ENCODE measurements around the gene TNIK.

Gene TNIK

GRCh38 chr3:171181907-171182690 is 278.1 kb downstream of the TNIK start:
- Histone ChIP-seq H3K4me3 (ENCODE audit: insufficient read depth, low read depth, low read length, poor library complexity, severe bottlenecking) (no peak overlapping the region), H3K27ac (ENCODE audit: insufficient read depth, low read length, poor library complexity, severe bottlenecking) (no peak overlapping the region), H3K4me1 (ENCODE audit: control insufficient read depth, insufficient read depth, low read length, poor library complexity, severe bottlenecking) (no peaks in the 10 kb centered on the region), H3K36me3 (ENCODE audit: control insufficient read depth, insufficient read depth, low read length) (peaks cover 12% of the 10 kb centered on the region), H3K27me3 (replicated peaks; ENCODE audit: control insufficient read depth, insufficient read depth, low read length, poor library complexity, severe bottlenecking) (no peaks in the 10 kb centered on the region), H3K9me3 (ENCODE audit: control insufficient read depth, low read length) (no peaks in the 10 kb centered on the region)
- DNase-seq = no peak

GRCh38 chr3:171178714-171179113 is 281.5 kb downstream of the TNIK start:
- H3K36me3 ChIP-seq (ENCODE audit: control insufficient read depth, insufficient read depth, low read length) = peaks cover 25% of the 10 kb centered on the region
- no peaks in the 10 kb centered on the region for H3K9me3 ChIP-seq (ENCODE audit: control insufficient read depth, low read length)
- no peak overlapping the region for H3K27ac ChIP-seq (ENCODE audit: insufficient read depth, low read length, poor library complexity, severe bottlenecking)
- H3K4me3 ChIP-seq (ENCODE audit: insufficient read depth, low read depth, low read length, poor library complexity, severe bottlenecking) = no peak overlapping the region
- H3K27me3 ChIP-seq (replicated peaks; ENCODE audit: control insufficient read depth, insufficient read depth, low read length, poor library complexity, severe bottlenecking) = no peaks in the 10 kb centered on the region
- no peak for DNase-seq
- H3K4me1 ChIP-seq (ENCODE audit: control insufficient read depth, insufficient read depth, low read length, poor library complexity, severe bottlenecking) = no peaks in the 10 kb centered on the region

- H3K4me1 ChIP-seq (ENCODE audit: control insufficient read depth, insufficient read depth, low read length, poor library complexity, severe bottlenecking) = no peaks in the 10 kb centered on the region
- DNase-seq = no peak
- no peaks in the 10 kb centered on the region for H3K27me3 ChIP-seq (replicated peaks; ENCODE audit: control insufficient read depth, insufficient read depth, low read length, poor library complexity, severe bottlenecking)
- no peak overlapping the region for H3K27ac ChIP-seq (ENCODE audit: insufficient read depth, low read length, poor library complexity, severe bottlenecking)
- H3K36me3 ChIP-seq (ENCODE audit: control insufficient read depth, insufficient read depth, low read length) = peaks cover 21% of the 10 kb centered on the region
- H3K4me3 ChIP-seq (ENCODE audit: insufficient read depth, low read depth, low read length, poor library complexity, severe bottlenecking) = no peak overlapping the region
- H3K9me3 ChIP-seq (ENCODE audit: control insufficient read depth, low read length) = no peaks in the 10 kb centered on the region
Measured at GRCh38 chr3:171177553-171177952, 282.7 kb downstream of the TNIK start.

GRCh38 chr3:171177056-171177455 is 283.1 kb downstream of the TNIK start:
- H3K36me3 ChIP-seq (ENCODE audit: control insufficient read depth, insufficient read depth, low read length) = peaks cover 21% of the 10 kb centered on the region
- H3K4me1 ChIP-seq (ENCODE audit: control insufficient read depth, insufficient read depth, low read length, poor library complexity, severe bottlenecking) = no peaks in the 10 kb centered on the region
- H3K27me3 ChIP-seq (replicated peaks; ENCODE audit: control insufficient read depth, insufficient read depth, low read length, poor library complexity, severe bottlenecking) = no peaks in the 10 kb centered on the region
- no peak for DNase-seq
- H3K9me3 ChIP-seq (ENCODE audit: control insufficient read depth, low read length) = no peaks in the 10 kb centered on the region
- no peak overlapping the region for H3K4me3 ChIP-seq (ENCODE audit: insufficient read depth, low read depth, low read length, poor library complexity, severe bottlenecking)
- H3K27ac ChIP-seq (ENCODE audit: insufficient read depth, low read length, poor library complexity, severe bottlenecking) = no peak overlapping the region

- peaks cover 21% of the 10 kb centered on the region for H3K36me3 ChIP-seq (ENCODE audit: control insufficient read depth, insufficient read depth, low read length)
- no peaks in the 10 kb centered on the region for H3K9me3 ChIP-seq (ENCODE audit: control insufficient read depth, low read length)
- no peaks in the 10 kb centered on the region for H3K4me1 ChIP-seq (ENCODE audit: control insufficient read depth, insufficient read depth, low read length, poor library complexity, severe bottlenecking)
- no peak overlapping the region for H3K4me3 ChIP-seq (ENCODE audit: insufficient read depth, low read depth, low read length, poor library complexity, severe bottlenecking)
- no peaks in the 10 kb centered on the region for H3K27me3 ChIP-seq (replicated peaks; ENCODE audit: control insufficient read depth, insufficient read depth, low read length, poor library complexity, severe bottlenecking)
- DNase-seq = no peak
- H3K27ac ChIP-seq (ENCODE audit: insufficient read depth, low read length, poor library complexity, severe bottlenecking) = no peak overlapping the region
Measured at GRCh38 chr3:171176244-171176933, 283.8 kb downstream of the TNIK start.

- H3K27ac ChIP-seq (ENCODE audit: insufficient read depth, low read length, poor library complexity, severe bottlenecking) = no peak overlapping the region
- DNase-seq = no peak
- no peaks in the 10 kb centered on the region for H3K27me3 ChIP-seq (replicated peaks; ENCODE audit: control insufficient read depth, insufficient read depth, low read length, poor library complexity, severe bottlenecking)
- H3K9me3 ChIP-seq (ENCODE audit: control insufficient read depth, low read length) = no peaks in the 10 kb centered on the region
- no peaks in the 10 kb centered on the region for H3K4me1 ChIP-seq (ENCODE audit: control insufficient read depth, insufficient read depth, low read length, poor library complexity, severe bottlenecking)
- H3K4me3 ChIP-seq (ENCODE audit: insufficient read depth, low read depth, low read length, poor library complexity, severe bottlenecking) = no peak overlapping the region
- H3K36me3 ChIP-seq (ENCODE audit: control insufficient read depth, insufficient read depth, low read length) = peaks cover 21% of the 10 kb centered on the region
Measured at GRCh38 chr3:171175741-171176234, 284.4 kb downstream of the TNIK start.

GRCh38 chr3:171173736-171174135 is 286.5 kb downstream of the TNIK start:
- no peaks in the 10 kb centered on the region for H3K27me3 ChIP-seq (replicated peaks; ENCODE audit: control insufficient read depth, insufficient read depth, low read length, poor library complexity, severe bottlenecking)
- H3K9me3 ChIP-seq (ENCODE audit: control insufficient read depth, low read length) = no peaks in the 10 kb centered on the region
- H3K27ac ChIP-seq (ENCODE audit: insufficient read depth, low read length, poor library complexity, severe bottlenecking) = no peak overlapping the region
- H3K36me3 ChIP-seq (ENCODE audit: control insufficient read depth, insufficient read depth, low read length) = peaks cover 21% of the 10 kb centered on the region
- no peaks in the 10 kb centered on the region for H3K4me1 ChIP-seq (ENCODE audit: control insufficient read depth, insufficient read depth, low read length, poor library complexity, severe bottlenecking)
- no peak overlapping the region for H3K4me3 ChIP-seq (ENCODE audit: insufficient read depth, low read depth, low read length, poor library complexity, severe bottlenecking)
- DNase-seq = no peak

- Histone ChIP-seq H3K4me1 (ENCODE audit: control insufficient read depth, insufficient read depth, low read length, poor library complexity, severe bottlenecking) (no peaks in the 10 kb centered on the region), H3K9me3 (ENCODE audit: control insufficient read depth, low read length) (no peaks in the 10 kb centered on the region), H3K4me3 (ENCODE audit: insufficient read depth, low read depth, low read length, poor library complexity, severe bottlenecking) (no peak overlapping the region), H3K27ac (ENCODE audit: insufficient read depth, low read length, poor library complexity, severe bottlenecking) (no peak overlapping the region), H3K36me3 (ENCODE audit: control insufficient read depth, insufficient read depth, low read length) (peaks cover 19% of the 10 kb centered on the region), H3K27me3 (replicated peaks; ENCODE audit: control insufficient read depth, insufficient read depth, low read length, poor library complexity, severe bottlenecking) (no peaks in the 10 kb centered on the region)
- DNase-seq = no peak
Measured at GRCh38 chr3:171172070-171172469, 288.1 kb downstream of the TNIK start.

GRCh38 chr3:171169866-171170265 is 290.3 kb downstream of the TNIK start:
- DNase-seq = no peak
- peaks cover 22% of the 10 kb centered on the region for H3K36me3 ChIP-seq (ENCODE audit: control insufficient read depth, insufficient read depth, low read length)
- H3K27me3 ChIP-seq (replicated peaks; ENCODE audit: control insufficient read depth, insufficient read depth, low read length, poor library complexity, severe bottlenecking) = no peaks in the 10 kb centered on the region

GRCh38 chr3:171169443-171169842 is 290.8 kb downstream of the TNIK start:
- peaks cover 26% of the 10 kb centered on the region for H3K36me3 ChIP-seq (ENCODE audit: control insufficient read depth, insufficient read depth, low read length)

More at GRCh38 chr3:171169866-171170265, 290.3 kb downstream of the TNIK start:
- no peak overlapping the region for H3K27ac ChIP-seq (ENCODE audit: insufficient read depth, low read length, poor library complexity, severe bottlenecking)
- H3K4me3 ChIP-seq (ENCODE audit: insufficient read depth, low read depth, low read length, poor library complexity, severe bottlenecking) = no peak overlapping the region
- no peaks in the 10 kb centered on the region for H3K9me3 ChIP-seq (ENCODE audit: control insufficient read depth, low read length)
- no peaks in the 10 kb centered on the region for H3K4me1 ChIP-seq (ENCODE audit: control insufficient read depth, insufficient read depth, low read length, poor library complexity, severe bottlenecking)

More at GRCh38 chr3:171169443-171169842, 290.8 kb downstream of the TNIK start:
- Histone ChIP-seq H3K4me3 (ENCODE audit: insufficient read depth, low read depth, low read length, poor library complexity, severe bottlenecking) (no peak overlapping the region), H3K27ac (ENCODE audit: insufficient read depth, low read length, poor library complexity, severe bottlenecking) (no peak overlapping the region), H3K4me1 (ENCODE audit: control insufficient read depth, insufficient read depth, low read length, poor library complexity, severe bottlenecking) (no peaks in the 10 kb centered on the region), H3K27me3 (replicated peaks; ENCODE audit: control insufficient read depth, insufficient read depth, low read length, poor library complexity, severe bottlenecking) (no peaks in the 10 kb centered on the region), H3K9me3 (ENCODE audit: control insufficient read depth, low read length) (no peaks in the 10 kb centered on the region)
- DNase-seq = no peak

Data from effector memory CD4-positive, alpha-beta T cell (primary cell).